ENCODE results near the gene PTTG1. TPM values are rescaled to one million over a fixed set of nuclear protein-coding genes. Genes with fewer than 3 reads are reported as not detected.
A peak's percentile ranks its signal among the peaks of the same experiment; 100 is the strongest.

Gene PTTG1
- total and polyA plus RNA-seq, 3 donors from 2014 or later = 153 to 429 (median 209) TPM

- intact Hi-C loops (cut with DNase I; ENCODE audit: low total_unique reads) = no loop called here
- Histone ChIP-seq H3K4me1 (no peaks in the 10 kb centered on the region), H3K9me3 (no peaks in the 10 kb centered on the region), H3K36me3 (ENCODE audit: low read depth, missing control alignments) (no peaks in the 10 kb centered on the region), H3K27ac (no peak overlapping the region), H3K27me3 (no peaks in the 10 kb centered on the region), H3K4me3 (no peak overlapping the region)
- TF ChIP-seq CTCF (IDR thresholded peaks at IDR 0.05) (no peak), POLR2A (IDR thresholded peaks at IDR 0.05) (no peak)
- no peak for DNase-seq
- WGBS, 2 donors = 96 to 100% methylated on average over 1 of the region's 1 CpG
These were observed 37.0 kb upstream of the PTTG1 start for GRCh38 chr5:160384681-160385080.

DNA sequence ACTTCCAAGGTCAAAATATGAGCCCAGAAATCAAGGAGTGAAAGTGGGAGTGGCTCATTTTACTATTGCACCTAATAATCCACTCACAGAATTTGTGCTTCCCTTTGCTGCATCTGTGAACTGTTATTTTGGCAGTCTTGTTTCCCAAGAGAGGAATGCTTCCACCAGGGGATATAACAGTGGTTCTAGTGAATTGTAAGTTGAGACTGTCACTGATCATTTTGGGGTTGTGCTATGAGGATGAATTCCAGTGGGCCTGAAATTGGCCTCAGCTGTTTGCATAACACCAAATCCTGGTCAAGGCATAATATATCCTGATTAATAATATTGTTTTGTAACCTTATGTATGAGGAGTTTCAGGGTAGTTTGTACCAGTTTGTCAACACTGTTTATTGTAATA is 36.2 kb upstream of the PTTG1 start:
- intact Hi-C loops (cut with DNase I; ENCODE audit: low total_unique reads) = no loop called here

GRCh38 chr5:160387445-160387844 is 34.2 kb upstream of the PTTG1 start:
- DNase-seq = no peak
- intact Hi-C loops (cut with DNase I; ENCODE audit: low total_unique reads) = no loop called here
- Histone ChIP-seq H3K9me3 (no peaks in the 10 kb centered on the region), H3K4me1 (no peaks in the 10 kb centered on the region), H3K36me3 (ENCODE audit: low read depth, missing control alignments) (no peaks in the 10 kb centered on the region), H3K27me3 (no peaks in the 10 kb centered on the region), H3K27ac (no peak overlapping the region), H3K4me3 (no peak overlapping the region)
- TF ChIP-seq CTCF (IDR thresholded peaks at IDR 0.05) (no peak), POLR2A (IDR thresholded peaks at IDR 0.05) (no peak)
- WGBS, 2 donors = 95 to 100% methylated on average over 1 of the region's 1 CpG

More for the DNA sequence above, 36.2 kb upstream of the PTTG1 start:
- TF ChIP-seq CTCF (IDR thresholded peaks at IDR 0.05) (no peak), POLR2A (IDR thresholded peaks at IDR 0.05) (no peak)
- Histone ChIP-seq H3K9me3 (no peaks in the 10 kb centered on the region), H3K36me3 (ENCODE audit: low read depth, missing control alignments) (no peaks in the 10 kb centered on the region), H3K27ac (no peak overlapping the region), H3K27me3 (no peaks in the 10 kb centered on the region), H3K4me1 (no peaks in the 10 kb centered on the region), H3K4me3 (no peak overlapping the region)
- DNase-seq = no peak

DNA sequence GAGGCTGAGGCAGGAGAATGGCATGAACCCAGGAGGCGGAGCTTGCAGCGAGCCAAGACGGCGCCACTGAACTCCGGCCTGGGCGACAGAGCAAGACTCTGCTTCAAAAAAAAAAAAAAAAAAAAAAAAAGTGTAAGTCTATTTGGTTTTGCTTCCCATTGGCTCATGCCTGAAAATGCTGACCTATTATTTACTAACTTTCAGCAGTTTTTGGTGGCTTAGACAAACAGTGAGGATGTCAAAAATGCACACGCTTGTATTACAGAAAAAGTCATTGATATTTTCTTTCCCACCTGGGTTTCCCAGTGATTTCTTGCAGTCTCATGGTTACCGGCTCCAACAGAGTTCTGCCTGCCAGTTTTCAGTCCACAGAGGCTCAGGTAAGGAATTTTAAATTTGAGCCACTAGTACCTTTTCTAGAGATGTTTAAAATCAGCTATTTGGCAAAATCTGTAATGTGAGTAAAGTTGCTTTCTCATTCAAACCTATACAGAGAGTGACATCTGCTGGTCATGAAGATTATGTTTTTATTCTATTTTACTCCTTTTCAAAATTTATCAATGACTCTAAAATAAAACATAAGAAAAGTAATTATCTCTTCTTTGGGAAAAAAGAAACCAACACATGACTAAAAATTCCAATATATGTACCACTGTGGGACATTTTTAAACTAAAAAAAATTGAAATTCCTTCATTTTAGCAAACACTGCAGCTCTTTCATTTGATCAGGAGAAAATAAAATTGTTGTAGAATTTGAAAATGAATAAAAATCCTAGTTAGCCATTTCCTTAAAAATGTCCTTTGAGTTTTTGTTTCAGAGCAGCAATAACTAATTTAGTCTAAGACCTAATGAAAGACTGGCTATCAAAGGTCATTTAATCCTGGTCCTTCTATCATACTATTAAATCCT is 30.6 kb upstream of the PTTG1 start:
- 40 to 60% methylated on average over 8 of the region's 8 CpGs for WGBS, 2 donors
- H3K27ac ChIP-seq = no peak overlapping the region
- TF ChIP-seq POLR2A (IDR thresholded peaks at IDR 0.05) (no peak), CTCF (IDR thresholded peaks at IDR 0.05) (peak; percentile 10 to 40 (median 26))
- H3K4me3 ChIP-seq = no peak overlapping the region
- no peak for DNase-seq
- H3K4me1 ChIP-seq = no peaks in the 10 kb centered on the region
- no peaks in the 10 kb centered on the region for H3K27me3 ChIP-seq
- no peaks in the 10 kb centered on the region for H3K36me3 ChIP-seq (ENCODE audit: low read depth, missing control alignments)
- no peaks in the 10 kb centered on the region for H3K9me3 ChIP-seq
- intact Hi-C loops (cut with DNase I; ENCODE audit: low total_unique reads) = no loop called here

- Histone ChIP-seq H3K36me3 (ENCODE audit: low read depth, missing control alignments) (no peaks in the 10 kb centered on the region), H3K4me3 (no peak overlapping the region), H3K4me1 (peaks cover 5% of the 10 kb centered on the region), H3K27ac (no peak overlapping the region), H3K9me3 (no peaks in the 10 kb centered on the region), H3K27me3 (no peaks in the 10 kb centered on the region)
- DNase-seq = no peak
- TF ChIP-seq CTCF (IDR thresholded peaks at IDR 0.05) = no peak
- no peak for TF ChIP-seq POLR2A (IDR thresholded peaks at IDR 0.05)
- intact Hi-C loops (cut with DNase I; ENCODE audit: low total_unique reads) = no loop called here
- WGBS, 2 donors = 86 to 91% methylated on average over 7 of the region's 7 CpGs
These were observed 26.5 kb upstream of the PTTG1 start for GRCh38 chr5:160395111-160395510.

Data from testis (tissue), 3 donors.